NCI-H146 (cell line): Measurements from ENCODE around the gene HLA-DMB.

ENCODE experiments used
- DNase-seq: peaks from one replicate; lab custom pipeline; 2025; lab: John Stamatoyannopoulos, UW

The HLA-DMB gene

GRCh38 chr6:32940656-32941213, at the start of gene HLA-DMB:
TSS of gene HLA-DMB (minus strand) at chr6:32941028. CDS start at chr6:32940807, 221 bp downstream.
- peak; percentile 9 for DNase-seq

- DNase-seq = no peak
Measured at GRCh38 chr6:32989368-32989767, 48.5 kb upstream of the HLA-DMB start.

DNA sequence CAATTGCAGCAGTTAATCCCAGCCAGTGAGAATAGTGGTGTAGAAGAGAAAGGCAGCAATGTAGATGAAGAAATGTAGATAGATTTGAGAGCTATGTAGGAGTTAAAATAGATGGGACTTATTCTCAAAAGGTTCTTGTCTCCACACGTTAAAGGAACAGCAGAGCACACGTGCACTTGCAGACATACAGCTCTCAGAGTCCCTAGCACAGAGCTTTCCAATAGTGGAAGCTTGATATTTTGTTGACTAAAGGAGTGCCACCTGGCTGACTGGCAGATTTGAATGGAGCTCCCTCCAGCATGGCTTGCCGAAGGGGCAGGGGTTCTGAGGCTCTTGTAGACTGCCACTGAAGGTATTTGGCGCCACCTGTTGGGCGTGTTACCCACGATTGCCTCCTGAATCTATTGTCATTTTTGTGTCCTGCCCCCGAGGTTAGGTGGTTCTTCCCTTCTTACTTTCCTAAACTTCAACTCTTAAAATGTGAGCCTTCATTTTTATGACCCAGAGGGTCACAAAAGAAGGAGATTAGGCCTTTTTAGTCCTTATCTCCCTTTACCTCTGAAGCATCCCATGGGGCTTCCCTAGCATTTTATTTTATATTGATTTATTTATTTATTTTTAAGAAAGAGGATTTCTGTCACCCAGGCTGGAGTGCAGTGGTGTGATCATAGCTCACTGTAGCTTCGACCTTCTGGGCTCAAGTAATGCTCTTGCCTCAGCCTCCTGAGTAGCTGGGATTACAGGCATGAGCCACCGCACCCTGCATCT, 44.0 kb upstream of the HLA-DMB start:
- peak; percentile 89 for DNase-seq

DNA sequence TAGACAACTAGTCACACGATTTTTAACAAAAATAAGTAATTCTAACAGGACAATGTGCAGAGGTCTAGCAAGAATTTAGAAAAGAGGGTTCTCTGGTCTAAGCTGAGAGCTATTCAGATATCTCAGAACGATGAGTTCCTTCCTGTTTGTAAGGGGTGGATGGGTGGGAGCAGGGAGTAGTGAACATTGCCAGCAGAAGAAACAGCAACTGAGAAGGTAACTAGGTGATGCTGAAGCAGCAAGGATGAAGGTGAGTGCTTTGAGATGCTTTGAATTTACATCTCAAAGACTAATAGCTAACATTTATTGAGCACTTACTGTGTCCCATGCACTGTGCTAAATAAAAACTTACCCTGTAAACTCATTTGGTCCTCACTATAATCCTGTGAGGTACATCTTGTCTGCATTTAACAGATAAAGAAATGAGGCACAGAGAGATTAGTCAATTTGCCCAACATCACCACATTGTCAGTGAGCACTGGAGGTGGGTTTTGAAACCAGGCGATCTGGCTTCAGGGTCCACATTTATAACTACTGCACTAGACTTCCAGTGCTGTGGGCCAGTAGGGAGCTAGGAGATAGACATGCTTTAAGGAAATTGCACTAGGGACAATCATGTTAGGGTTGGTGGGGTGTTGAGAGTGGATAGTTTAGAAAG, 43.3 kb upstream of the HLA-DMB start:
- no peak for DNase-seq

GRCh38 chr6:32983493-32983848, 42.6 kb upstream of the HLA-DMB start:
- no peak for DNase-seq

DNA sequence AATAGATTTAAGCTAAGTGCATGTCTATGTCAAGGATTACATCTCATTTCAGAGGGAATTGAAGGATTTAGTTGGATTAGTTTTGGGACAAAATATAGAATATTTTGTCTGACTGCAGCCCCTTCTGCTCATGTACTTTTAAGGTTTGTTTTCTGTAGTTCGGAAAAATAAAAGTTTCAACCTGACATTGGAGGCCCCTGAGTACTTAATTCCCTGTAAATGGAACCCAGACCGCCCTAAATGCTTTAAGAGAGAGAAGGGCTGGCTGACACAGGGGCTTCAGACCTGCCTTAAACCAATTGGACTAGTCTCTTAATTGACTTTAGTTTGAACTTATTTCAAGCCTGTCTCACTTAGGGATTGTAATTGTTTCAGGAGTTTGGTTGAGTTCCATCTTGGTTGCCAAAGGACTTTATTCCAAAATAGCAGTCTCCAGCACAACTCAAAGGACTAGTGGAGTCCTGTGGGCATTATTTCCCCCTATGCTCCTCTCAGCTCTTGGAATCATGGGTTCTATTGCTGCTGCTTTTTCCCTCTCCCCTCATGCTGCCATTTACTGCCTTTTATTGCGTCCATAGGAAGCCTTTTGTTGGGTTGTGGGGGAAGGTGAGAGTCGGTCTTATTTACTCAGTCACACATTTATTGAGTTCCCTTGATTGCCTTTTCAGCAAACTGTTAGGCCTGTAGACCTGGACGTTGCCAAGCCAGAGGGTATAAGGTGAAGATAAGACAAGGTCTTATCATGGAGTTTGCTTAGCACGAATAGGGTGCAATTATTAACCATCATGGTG, 42.1 kb upstream of the HLA-DMB start:
- peak; percentile 16 for DNase-seq

DNA sequence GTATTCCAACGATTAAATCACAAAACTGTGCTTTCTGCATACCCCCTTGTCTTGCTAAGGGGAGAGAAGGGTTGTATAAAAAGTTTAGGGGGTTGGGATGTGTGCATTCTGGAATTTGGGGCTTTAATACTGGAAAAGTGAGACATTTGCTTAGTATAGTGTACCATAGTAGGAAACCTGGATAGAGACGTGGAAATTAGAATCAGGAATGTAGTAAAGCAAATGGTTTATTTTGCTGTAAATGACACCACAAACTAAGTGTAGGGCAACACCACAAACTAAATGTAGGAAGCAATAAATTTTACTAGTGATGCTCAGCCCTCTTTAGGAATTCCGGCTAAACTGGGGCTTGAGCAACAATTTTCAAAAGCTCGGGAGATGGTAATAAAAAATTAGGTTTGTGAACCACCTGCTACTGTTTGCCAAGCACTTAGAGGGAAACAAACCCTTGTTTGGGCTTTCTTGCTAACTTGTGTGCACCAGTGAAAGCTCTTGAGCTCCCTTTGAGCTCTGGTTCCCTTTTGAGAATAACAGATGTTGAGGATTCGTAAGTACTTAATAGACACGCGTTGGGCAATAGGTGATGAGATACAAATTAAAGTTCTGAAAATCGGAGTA, 41.4 kb upstream of the HLA-DMB start:
- DNase-seq = peak; percentile 18

GRCh38 chr6:32980488-32981038, 39.7 kb upstream of the HLA-DMB start:
- DNase-seq = no peak

DNA sequence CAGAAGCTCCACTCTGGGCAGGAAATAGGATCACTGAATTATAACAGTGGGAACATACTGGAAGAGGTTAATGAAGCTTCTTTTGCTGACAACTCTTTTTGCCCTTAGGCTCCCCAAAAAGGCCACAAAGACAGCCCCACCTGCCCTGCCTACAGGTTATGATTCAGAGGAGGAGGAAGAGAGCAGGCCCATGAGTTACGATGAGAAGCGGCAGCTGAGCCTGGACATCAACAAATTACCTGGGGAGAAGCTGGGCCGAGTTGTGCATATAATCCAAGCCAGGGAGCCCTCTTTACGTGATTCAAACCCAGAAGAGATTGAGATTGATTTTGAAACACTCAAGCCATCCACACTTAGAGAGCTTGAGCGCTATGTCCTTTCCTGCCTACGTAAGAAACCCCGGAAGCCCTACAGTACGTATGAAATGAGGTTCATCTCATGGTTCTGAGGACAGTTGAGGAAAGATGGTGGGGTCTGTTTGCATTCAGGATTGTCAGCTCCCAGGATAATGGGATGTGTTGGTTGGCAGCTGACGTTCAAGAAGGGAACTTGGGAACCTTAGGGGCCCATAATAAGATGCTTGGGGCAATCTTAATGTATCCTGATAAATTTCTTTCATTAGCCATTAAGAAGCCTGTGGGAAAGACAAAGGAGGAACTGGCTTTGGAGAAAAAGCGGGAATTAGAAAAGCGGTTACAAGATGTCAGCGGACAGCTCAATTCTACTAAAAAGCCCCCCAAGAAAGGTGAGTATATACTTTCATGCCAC, 39.1 kb upstream of the HLA-DMB start:
- no peak for DNase-seq

DNA sequence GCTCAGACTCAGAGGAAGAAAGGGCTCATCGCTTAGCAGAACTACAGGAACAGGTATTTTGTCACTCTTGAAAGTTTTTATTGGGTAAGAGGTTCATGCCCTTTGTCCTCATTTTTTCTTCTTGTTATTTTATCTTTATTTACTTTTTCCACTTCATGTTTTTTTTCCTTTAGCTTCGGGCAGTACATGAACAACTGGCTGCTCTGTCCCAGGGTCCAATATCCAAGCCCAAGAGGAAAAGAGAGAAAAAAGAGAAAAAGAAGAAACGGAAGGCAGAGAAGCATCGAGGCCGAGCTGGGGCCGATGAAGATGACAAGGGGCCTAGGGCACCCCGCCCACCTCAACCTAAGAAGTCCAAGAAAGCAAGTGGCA, 37.1 kb upstream of the HLA-DMB start:
- no peak for DNase-seq

DNA sequence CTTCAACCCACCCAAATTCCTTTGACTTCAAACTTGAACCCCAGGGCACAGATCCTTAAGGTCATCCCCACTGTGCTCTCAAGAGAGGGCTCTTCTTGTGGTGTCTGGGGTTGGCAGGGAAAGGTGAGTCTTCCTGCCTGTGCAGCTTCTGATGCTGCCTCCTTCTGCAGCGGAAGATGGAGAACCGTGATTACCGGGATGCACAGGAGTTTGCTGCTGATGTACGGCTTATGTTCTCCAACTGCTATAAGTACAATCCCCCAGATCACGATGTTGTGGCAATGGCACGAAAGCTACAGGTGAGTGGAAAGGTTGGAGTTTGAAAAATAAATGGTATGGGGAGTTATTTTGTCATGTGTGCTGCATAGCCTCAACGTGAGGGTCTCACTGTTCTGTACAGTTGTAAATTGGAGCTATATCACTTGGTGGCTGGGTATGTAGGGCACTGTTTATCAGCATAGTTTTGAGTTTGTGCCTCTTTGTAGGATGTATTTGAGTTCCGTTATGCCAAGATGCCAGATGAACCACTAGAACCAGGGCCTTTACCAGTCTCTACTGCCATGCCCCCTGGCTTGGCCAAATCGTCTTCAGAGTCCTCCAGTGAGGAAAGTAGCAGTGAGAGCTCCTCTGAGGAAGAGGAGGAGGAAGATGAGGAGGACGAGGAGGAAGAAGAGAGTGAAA, 36.6 kb upstream of the HLA-DMB start:
- no peak for DNase-seq

DNA sequence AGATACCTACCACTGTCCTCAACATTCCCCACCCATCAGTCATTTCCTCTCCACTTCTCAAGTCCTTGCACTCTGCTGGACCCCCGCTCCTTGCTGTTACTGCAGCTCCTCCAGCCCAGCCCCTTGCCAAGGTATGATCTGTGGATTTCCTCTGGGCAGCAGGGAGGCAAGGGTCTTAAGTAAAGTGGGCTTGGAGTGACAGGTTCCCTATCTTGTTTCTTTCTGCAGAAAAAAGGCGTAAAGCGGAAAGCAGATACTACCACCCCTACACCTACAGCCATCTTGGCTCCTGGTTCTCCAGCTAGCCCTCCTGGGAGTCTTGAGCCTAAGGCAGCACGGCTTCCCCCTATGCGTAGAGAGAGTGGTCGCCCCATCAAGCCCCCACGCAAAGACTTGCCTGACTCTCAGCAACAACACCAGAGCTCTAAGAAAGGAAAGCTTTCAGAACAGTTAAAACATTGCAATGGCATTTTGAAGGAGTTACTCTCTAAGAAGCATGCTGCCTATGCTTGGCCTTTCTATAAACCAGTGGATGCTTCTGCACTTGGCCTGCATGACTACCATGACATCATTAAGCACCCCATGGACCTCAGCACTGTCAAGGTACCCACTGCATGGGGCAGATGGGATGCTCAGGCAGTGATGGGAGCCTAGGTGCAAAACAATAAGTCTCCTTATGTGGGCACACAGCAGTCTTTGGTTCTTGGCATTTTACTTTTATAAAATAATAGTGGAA, 35.7 kb upstream of the HLA-DMB start:
- no peak for DNase-seq

DNA sequence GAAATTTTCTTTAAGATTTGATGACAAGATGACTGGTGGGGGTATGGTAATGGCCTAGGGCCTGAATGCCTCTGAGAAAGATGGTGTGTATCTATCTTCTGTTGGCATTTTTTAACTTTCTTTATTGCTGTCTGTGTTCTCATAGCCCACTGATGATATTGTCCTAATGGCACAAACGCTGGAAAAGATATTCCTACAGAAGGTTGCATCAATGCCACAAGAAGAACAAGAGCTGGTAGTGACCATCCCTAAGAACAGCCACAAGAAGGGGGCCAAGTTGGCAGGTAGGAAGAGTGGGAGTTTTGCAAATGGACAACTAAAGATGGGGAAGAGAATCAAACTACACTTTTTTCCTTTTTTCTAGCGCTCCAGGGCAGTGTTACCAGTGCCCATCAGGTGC, 35.1 kb upstream of the HLA-DMB start:
- no peak for DNase-seq

- DNase-seq = no peak
Measured at GRCh38 chr6:32974541-32975308, 33.9 kb upstream of the HLA-DMB start.

DNA sequence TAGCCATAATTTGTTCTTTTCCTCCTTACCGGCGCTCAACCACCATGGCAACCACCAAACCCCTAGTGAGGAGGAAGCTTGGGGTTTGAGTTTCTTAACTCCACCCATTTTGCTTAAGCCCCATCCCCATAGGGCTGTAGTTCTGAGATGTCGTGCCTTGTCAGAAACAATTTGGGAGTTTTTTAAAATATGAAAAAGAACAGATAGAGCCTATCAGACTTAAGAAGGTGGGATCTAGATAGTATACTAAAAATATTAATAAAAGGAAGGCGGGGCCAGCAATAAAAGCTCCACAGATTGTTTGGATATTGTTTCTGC, 33.1 kb upstream of the HLA-DMB start:
- peak; percentile 25 for DNase-seq

GRCh38 chr6:32973144-32974015, 32.6 kb upstream of the HLA-DMB start:
- DNase-seq = peak; percentile 81

GRCh38 chr6:32972353-32973143, 31.7 kb upstream of the HLA-DMB start:
- DNase-seq = peak; percentile 61
